NOMO-1 treated with DMSO at 0.1 percent for 48 hours (cell line): ENCODE data around the gene RIMKLB.
A peak's percentile ranks its signal among the peaks of the same experiment; 100 is the strongest.

ENCODE experiments used
- DNase-seq: peaks from one replicate; lab custom pipeline; 2025; ENCODE audit not compliant: unreplicated experiment; lab: John Stamatoyannopoulos, UW

RIMKLB gene

GRCh38 chr12:8697476-8698131 is at the start of gene RIMKLB:
Gene RIMKLB, plus strand, starts transcription at chr12:8697991. Its CDS starts 15,876 bp downstream, at chr12:8713867.
- peak; percentile 73 for DNase-seq

- no peak for DNase-seq
Measured at GRCh38 chr12:8648576-8649205, 49.1 kb upstream of the RIMKLB start.

GRCh38 chr12:8655421-8655820 is 42.4 kb upstream of the RIMKLB start:
- no peak for DNase-seq

GRCh38 chr12:8658346-8658745 is 39.4 kb upstream of the RIMKLB start:
- DNase-seq, result no peak

GRCh38 chr12:8661016-8661415 is 36.8 kb upstream of the RIMKLB start:
- no peak for DNase-seq

GRCh38 chr12:8661751-8662150 is 36.0 kb upstream of the RIMKLB start:
- no peak for DNase-seq

- DNase-seq, result no peak
Measured at GRCh38 chr12:8662593-8662992, 35.2 kb upstream of the RIMKLB start, which contains the start of gene MFAP5. Gene MFAP5, minus strand, starts transcription at chr12:8662826. Its CDS starts 722 bp downstream, at chr12:8662104.

GRCh38 chr12:8664228-8664913 is 33.4 kb upstream of the RIMKLB start:
- DNase-seq, result no peak

- no peak for DNase-seq
Measured at GRCh38 chr12:8665759-8666158, 32.0 kb upstream of the RIMKLB start.

- peak; percentile 88 for DNase-seq
Measured at GRCh38 chr12:8667270-8667669, 30.5 kb upstream of the RIMKLB start.

- DNase-seq, result peak; percentile 3
Measured at GRCh38 chr12:8668441-8668840, 29.4 kb upstream of the RIMKLB start.

GRCh38 chr12:8672381-8672780 is 25.4 kb upstream of the RIMKLB start:
- DNase-seq, result no peak

GRCh38 chr12:8675591-8676036 is 22.2 kb upstream of the RIMKLB start:
- DNase-seq, result peak; percentile 63

- no peak for DNase-seq
Measured at GRCh38 chr12:8676651-8677050, 21.1 kb upstream of the RIMKLB start.

- DNase-seq, result no peak
Measured at GRCh38 chr12:8677362-8677761, 20.4 kb upstream of the RIMKLB start.

- DNase-seq, result no peak
Measured at GRCh38 chr12:8678661-8679111, 19.1 kb upstream of the RIMKLB start.

GRCh38 chr12:8680533-8680932 is 17.3 kb upstream of the RIMKLB start:
- DNase-seq, result no peak

GRCh38 chr12:8681129-8681884 is 16.5 kb upstream of the RIMKLB start:
- no peak for DNase-seq

- peak; percentile 29 for DNase-seq
Measured at GRCh38 chr12:8685051-8685450, 12.7 kb upstream of the RIMKLB start.

GRCh38 chr12:8687846-8688601 is 9.8 kb upstream of the RIMKLB start:
- peak; percentile 71 for DNase-seq
